ENCODE results near the gene ZNF337.
"Not testable (repeated sequence)": the region's sequence is repeated elsewhere in the genome, so short reads cannot be mapped to it uniquely, and the experiment has no call there.

ZNF337 gene

DNA sequence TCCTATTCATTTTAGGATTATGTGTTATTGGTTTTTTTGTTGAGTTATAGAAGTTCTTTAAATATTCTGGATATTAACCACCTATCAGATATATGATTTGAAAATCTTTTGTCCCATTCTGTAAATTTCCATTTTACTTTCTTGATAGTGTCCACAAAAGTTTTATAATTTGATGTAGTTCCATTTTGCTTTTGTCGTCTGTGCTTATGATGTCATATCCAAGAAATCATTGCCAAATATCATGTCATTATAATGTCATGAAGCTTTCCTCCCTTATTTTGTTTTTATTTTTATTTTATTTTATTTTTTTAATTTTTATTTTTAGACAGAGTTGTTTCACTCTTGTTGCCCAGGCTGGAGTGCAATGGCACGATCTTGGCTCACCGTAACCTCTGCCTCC lies 51.8 kb downstream of the ZNF337 start:
- Histone ChIP-seq H3K4me3 (ENCODE audit: low read length) (no peak overlapping the region), H3F3A (ENCODE audit: control insufficient read depth, insufficient read depth) (no peaks in the 10 kb centered on the region), H3K36me3 (ENCODE audit: control insufficient read depth, low read length) (peaks cover 13% of the 10 kb centered on the region), H3K27me3 (ENCODE audit: control insufficient read depth, low read length) (no peaks in the 10 kb centered on the region), H3K4me1 (ENCODE audit: control insufficient read depth, low read length) (no peaks in the 10 kb centered on the region), H3K9me3 (ENCODE audit: control insufficient read depth, insufficient read depth, low read length) (peaks cover 3% of the 10 kb centered on the region; the same call in 1 of the 2 replicates), H3K9me2 (replicated peaks; ENCODE audit: control insufficient read depth, low read length) (no peaks in the 10 kb centered on the region), H4K20me1 (ENCODE audit: control insufficient read depth, insufficient read depth, low read depth, low read length) (no peaks in the 10 kb centered on the region), H3K79me2 (ENCODE audit: control insufficient read depth, low read length) (no peaks in the 10 kb centered on the region), H3K27ac (ENCODE audit: low read depth, low read length) (no peak overlapping the region), H3K4me2 (ENCODE audit: low read length) (no peak overlapping the region)
- no peak for TF ChIP-seq EZH2phosphoT487 (IDR thresholded peaks at IDR 0.05; ENCODE audit: borderline replicate concordance, low read length)

DNA sequence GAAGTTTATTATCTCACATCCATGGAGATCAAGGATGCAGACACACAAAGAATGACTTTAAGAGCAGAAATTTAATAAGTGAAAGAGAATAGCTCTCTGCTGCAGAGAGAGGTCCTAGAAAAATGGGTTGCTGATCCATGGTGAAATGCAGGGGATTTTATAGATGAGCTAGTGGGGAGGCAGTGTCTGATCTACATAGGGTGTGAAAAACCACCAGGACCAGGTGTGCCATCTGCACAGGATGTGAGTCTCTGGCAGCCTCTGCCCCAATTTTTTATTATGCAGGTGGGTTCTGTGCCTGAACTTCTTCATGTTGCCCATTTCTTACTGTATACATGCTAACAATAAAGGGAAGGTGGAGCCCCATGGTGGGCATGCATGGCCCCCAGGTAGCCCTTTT lies 52.9 kb downstream of the ZNF337 start:
- Histone ChIP-seq H3K27me3 (ENCODE audit: control insufficient read depth, low read length) (no peaks in the 10 kb centered on the region), H3F3A (ENCODE audit: control insufficient read depth, insufficient read depth) (no peaks in the 10 kb centered on the region), H3K4me3 (ENCODE audit: low read length) (no peak overlapping the region), H3K36me3 (ENCODE audit: control insufficient read depth, low read length) (peaks cover 13% of the 10 kb centered on the region), H3K4me2 (ENCODE audit: low read length) (no peak overlapping the region), H3K79me2 (ENCODE audit: control insufficient read depth, low read length) (no peaks in the 10 kb centered on the region), H4K20me1 (ENCODE audit: control insufficient read depth, insufficient read depth, low read depth, low read length) (no peaks in the 10 kb centered on the region), H3K9me3 (ENCODE audit: control insufficient read depth, insufficient read depth, low read length) (peaks cover 3% of the 10 kb centered on the region; the same call in 1 of the 2 replicates), H3K4me1 (ENCODE audit: control insufficient read depth, low read length) (no peaks in the 10 kb centered on the region), H3K9me2 (replicated peaks; ENCODE audit: control insufficient read depth, low read length) (no peaks in the 10 kb centered on the region), H3K27ac (ENCODE audit: low read depth, low read length) (no peak overlapping the region)
- TF ChIP-seq, protein P1, sequence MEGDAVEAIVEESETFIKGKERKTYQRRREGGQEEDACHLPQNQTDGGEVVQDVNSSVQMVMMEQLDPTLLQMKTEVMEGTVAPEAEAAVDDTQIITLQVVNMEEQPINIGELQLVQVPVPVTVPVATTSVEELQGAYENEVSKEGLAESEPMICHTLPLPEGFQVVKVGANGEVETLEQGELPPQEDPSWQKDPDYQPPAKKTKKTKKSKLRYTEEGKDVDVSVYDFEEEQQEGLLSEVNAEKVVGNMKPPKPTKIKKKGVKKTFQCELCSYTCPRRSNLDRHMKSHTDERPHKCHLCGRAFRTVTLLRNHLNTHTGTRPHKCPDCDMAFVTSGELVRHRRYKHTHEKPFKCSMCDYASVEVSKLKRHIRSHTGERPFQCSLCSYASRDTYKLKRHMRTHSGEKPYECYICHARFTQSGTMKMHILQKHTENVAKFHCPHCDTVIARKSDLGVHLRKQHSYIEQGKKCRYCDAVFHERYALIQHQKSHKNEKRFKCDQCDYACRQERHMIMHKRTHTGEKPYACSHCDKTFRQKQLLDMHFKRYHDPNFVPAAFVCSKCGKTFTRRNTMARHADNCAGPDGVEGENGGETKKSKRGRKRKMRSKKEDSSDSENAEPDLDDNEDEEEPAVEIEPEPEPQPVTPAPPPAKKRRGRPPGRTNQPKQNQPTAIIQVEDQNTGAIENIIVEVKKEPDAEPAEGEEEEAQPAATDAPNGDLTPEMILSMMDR (IDR thresholded peaks at IDR 0.05; ENCODE audit: low read depth, low read length, poor library complexity, severe bottlenecking): no peak
- TF ChIP-seq EZH2phosphoT487 (IDR thresholded peaks at IDR 0.05; ENCODE audit: borderline replicate concordance, low read length): no peak

DNA sequence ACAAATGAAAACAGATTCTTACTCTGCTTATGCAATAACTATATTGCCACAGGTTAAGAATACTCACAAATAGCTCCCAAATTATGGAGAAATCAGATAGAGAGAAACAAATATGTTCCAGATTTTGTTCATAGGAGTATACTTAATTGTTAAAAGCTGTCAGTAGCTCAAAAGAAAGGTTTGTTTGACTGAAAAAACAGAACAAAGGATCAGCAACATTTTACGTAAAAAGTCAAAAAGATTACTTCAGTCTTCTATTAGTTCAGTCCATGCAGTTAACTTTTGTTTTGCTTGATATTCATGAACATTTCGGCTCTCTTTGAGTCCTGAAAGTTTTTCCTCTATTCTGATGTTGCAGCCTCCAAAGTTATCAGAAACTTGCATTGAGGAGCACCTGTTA lies 59.4 kb downstream of the ZNF337 start:
- no peak overlapping the region for H3K4me3 ChIP-seq (ENCODE audit: low read length)
- no peaks in the 10 kb centered on the region for H3K9me2 ChIP-seq (replicated peaks; ENCODE audit: control insufficient read depth, low read length)
- no peak overlapping the region for H3K27ac ChIP-seq (ENCODE audit: low read depth, low read length)
- no peaks in the 10 kb centered on the region for H3K79me2 ChIP-seq (ENCODE audit: control insufficient read depth, low read length)
- no peaks in the 10 kb centered on the region for H4K20me1 ChIP-seq (ENCODE audit: control insufficient read depth, insufficient read depth, low read depth, low read length)
- H3K4me2 ChIP-seq (ENCODE audit: low read length): no peak overlapping the region
- H3K36me3 ChIP-seq (ENCODE audit: control insufficient read depth, low read length): peaks cover 39% of the 10 kb centered on the region
- H3F3A ChIP-seq (ENCODE audit: control insufficient read depth, insufficient read depth): no peaks in the 10 kb centered on the region
- H3K9me3 ChIP-seq (ENCODE audit: control insufficient read depth, insufficient read depth, low read length): peaks cover 18% of the 10 kb centered on the region
- no peaks in the 10 kb centered on the region for H3K27me3 ChIP-seq (ENCODE audit: control insufficient read depth, low read length)
- H3K4me1 ChIP-seq (ENCODE audit: control insufficient read depth, low read length): no peaks in the 10 kb centered on the region
- no peak for TF ChIP-seq EZH2phosphoT487 (IDR thresholded peaks at IDR 0.05; ENCODE audit: borderline replicate concordance, low read length)
- TF ChIP-seq, protein P1 (IDR thresholded peaks at IDR 0.05; ENCODE audit: low read depth, low read length, poor library complexity, severe bottlenecking): no peak

DNA sequence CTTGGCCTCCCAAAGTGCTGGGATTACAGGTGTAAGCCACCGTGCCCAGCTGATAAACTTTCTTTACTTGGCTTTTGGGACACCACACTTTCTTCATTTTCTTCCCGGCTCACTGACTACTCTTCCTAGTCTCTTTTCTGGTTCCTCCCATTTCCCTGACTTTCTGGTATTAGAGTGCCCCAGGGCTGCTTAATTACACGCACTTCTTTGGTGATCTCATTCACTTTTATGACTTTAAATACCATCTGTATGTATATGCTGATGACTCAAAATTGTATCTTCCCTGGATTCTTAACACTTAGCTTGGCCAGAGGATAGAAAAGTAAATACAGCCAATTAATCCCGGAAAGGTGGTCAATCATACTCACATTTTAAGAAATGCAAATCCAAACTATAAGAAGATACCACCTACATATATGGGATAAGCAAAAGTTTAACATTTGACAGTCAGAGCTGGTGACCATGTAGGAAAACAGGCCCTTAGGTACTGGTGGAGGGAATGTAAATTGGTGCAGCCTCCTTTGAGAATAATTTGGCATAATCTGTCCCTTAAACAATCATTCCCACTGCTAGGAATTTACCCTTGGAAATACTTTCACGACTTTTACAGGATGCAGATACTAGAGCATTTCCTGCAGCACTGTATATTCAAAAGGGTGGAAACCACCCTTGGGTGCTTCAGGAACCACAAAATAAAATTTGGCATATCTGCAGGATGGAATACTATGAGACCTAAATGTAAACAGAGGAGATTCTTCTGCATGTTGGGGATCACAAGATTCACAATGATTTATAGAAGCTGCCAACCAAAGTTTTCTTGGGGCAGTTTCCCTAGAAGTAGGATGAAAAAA lies 63.5 kb downstream of the ZNF337 start:
- 0 out of 2 replicates have a peak, but pooled peaks cover 5% of the 10 kb centered on the region for H3K79me2 ChIP-seq (ENCODE audit: control insufficient read depth, low read length)
- no peaks in the 10 kb centered on the region for H3K9me2 ChIP-seq (replicated peaks; ENCODE audit: control insufficient read depth, low read length)
- no peaks in the 10 kb centered on the region for H4K20me1 ChIP-seq (ENCODE audit: control insufficient read depth, insufficient read depth, low read depth, low read length)
- H3K4me1 ChIP-seq (ENCODE audit: control insufficient read depth, low read length): no peaks in the 10 kb centered on the region
- H3K9me3 ChIP-seq (ENCODE audit: control insufficient read depth, insufficient read depth, low read length): peaks cover 20% of the 10 kb centered on the region
- TF ChIP-seq, protein P1 (IDR thresholded peaks at IDR 0.05; ENCODE audit: low read depth, low read length, poor library complexity, severe bottlenecking): no peak
- no peak for TF ChIP-seq EZH2phosphoT487 (IDR thresholded peaks at IDR 0.05; ENCODE audit: borderline replicate concordance, low read length)
- H3K27me3 ChIP-seq (ENCODE audit: control insufficient read depth, low read length): no peaks in the 10 kb centered on the region
- H3K36me3 ChIP-seq (ENCODE audit: control insufficient read depth, low read length): peaks cover 41% of the 10 kb centered on the region
- H3K4me3 ChIP-seq (ENCODE audit: low read length): no peak overlapping the region
- H3F3A ChIP-seq (ENCODE audit: control insufficient read depth, insufficient read depth): no peaks in the 10 kb centered on the region
- no peak overlapping the region for H3K4me2 ChIP-seq (ENCODE audit: low read length)
- H3K27ac ChIP-seq (ENCODE audit: low read depth, low read length): no peak overlapping the region

DNA sequence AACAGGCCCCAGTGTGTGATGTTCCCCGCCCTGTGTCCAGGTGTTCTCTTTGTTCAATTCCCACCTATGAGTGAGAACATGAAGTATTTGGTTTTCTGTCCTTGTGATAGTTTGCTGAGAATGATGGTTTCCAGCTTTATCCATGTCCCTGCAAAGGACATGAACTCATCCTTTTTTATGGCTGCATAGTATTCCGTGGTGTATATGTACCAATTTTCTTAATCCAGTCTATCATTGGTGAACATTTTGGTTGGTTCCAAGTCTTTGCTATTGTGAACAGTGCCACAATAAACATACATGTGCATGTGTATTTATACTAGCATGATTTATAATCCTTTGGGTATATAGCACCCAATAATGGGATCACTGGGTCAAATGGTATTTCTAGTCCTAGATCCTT lies 66.0 kb downstream of the ZNF337 start:
- H4K20me1 ChIP-seq (ENCODE audit: control insufficient read depth, insufficient read depth, low read depth, low read length); H3K27me3 ChIP-seq (ENCODE audit: control insufficient read depth, low read length); H3K27ac ChIP-seq (ENCODE audit: low read depth, low read length); H3K9me3 ChIP-seq (ENCODE audit: control insufficient read depth, insufficient read depth, low read length); H3K4me2 ChIP-seq (ENCODE audit: low read length); H3K4me1 ChIP-seq (ENCODE audit: control insufficient read depth, low read length); H3K9me2 ChIP-seq (replicated peaks; ENCODE audit: control insufficient read depth, low read length); H3K4me3 ChIP-seq (ENCODE audit: low read length); H3F3A ChIP-seq (ENCODE audit: control insufficient read depth, insufficient read depth): not testable (repeated sequence)
- Histone ChIP-seq H3K36me3 (ENCODE audit: control insufficient read depth, low read length) (peaks cover 23% of the 10 kb centered on the region), H3K79me2 (ENCODE audit: control insufficient read depth, low read length) (peaks cover 14% of the 10 kb centered on the region)

Measured in DOHH2 (cell line).